NCI-H446 treated with DMSO at 0.1 percent for 48 hours (cell line): ENCODE data around the gene MAP3K12.
"Not testable (repeated sequence)": the region's sequence is repeated elsewhere in the genome, so short reads cannot be mapped to it uniquely, and the experiment has no call there.

Source experiments
- DNase-seq: peaks from one replicate; lab custom pipeline; 2025; lab: John Stamatoyannopoulos, UW

MAP3K12 gene

DNA sequence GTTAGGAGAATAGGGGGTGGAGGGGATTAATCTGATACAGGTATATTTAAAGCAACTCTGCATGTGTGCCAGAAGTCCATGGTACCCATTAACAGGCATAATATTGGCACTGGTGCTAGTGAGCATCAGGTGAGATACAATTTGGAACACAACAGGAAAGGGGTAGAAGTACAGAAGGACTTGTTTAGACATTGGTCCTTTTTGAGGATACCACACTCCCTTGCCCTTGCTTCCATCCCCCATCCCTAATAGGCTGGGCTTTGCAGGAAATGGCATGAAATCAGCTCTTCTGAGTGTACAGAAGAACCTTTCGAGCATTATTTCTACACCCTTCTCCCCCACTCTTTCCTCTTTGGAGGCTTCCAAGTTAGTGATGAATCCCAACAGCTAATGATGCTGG is 31.0 kb downstream of the MAP3K12 start:
- DNase-seq, result no peak

DNA sequence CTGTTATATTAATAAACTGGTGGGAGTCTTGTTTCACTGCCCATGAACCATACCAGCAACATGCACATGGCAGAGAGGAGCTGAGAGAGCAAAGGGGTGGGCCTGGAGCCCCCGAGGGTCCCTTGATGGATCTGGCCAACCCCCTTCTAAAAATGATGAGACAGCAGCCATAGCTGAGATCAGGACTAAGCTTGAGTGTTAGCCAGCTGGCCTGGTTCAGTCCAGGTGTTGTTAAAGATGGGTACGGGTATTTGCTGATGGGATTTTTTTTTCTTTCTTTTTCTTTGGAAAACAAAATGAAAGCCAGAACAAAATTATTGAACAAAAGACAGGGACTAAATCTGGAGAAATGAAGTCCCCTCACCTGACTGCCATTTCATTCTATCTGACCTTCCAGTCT is 31.4 kb downstream of the MAP3K12 start:
- DNase-seq, result no peak

DNA sequence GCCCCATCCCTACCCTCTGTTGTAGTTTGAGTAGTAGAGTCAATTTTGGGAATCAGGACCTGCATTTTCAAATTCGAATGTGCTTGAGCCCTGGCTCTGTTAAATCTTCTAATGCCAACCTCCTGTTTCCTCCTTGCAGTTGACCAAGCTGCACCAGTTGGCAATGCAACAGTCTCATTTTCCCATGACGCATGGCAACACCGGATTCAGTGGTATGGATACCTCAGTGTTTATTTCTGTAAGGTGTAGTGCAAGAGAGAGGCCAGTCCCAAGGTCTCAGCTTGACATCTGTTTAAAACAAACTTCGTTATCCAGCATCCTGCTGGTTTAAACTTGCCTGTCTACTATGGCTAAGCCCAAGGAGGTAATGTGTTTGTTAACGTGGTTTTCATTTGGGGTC is 32.2 kb downstream of the MAP3K12 start:
- no peak for DNase-seq

- DNase-seq, result no peak
These were observed 32.6 kb downstream of the MAP3K12 start for GRCh38 chr12:53466640-53467039.

- DNase-seq, result no peak
These were observed 33.6 kb downstream of the MAP3K12 start for GRCh38 chr12:53465679-53466078.

GRCh38 chr12:53464685-53465418 is 34.4 kb downstream of the MAP3K12 start:
- no peak for DNase-seq

- no peak for DNase-seq
These were observed 35.3 kb downstream of the MAP3K12 start for GRCh38 chr12:53463802-53464560.

GRCh38 chr12:53462935-53463334 is 36.3 kb downstream of the MAP3K12 start:
- DNase-seq, result no peak

DNA sequence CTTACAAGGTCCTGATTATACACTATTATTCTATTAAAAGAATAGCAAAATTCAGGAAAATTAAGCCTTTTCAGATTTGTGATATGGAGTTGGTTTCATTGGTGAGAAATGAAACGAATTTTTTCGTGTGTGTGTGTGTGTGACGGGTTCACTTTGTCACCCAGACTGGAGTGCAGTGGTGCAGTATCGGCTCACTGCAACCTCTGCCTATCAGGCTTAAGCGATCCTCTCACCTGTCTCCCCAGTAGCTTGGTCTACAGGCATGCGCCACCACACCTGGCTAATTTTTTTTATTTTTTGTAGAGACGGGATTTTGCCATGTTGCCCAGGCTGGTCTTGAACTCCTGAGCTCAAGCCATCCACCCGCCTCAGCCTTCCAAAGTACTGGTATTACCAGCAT is 37.7 kb downstream of the MAP3K12 start:
- no peak for DNase-seq

- no peak for DNase-seq
These were observed 38.2 kb downstream of the MAP3K12 start for GRCh38 chr12:53461059-53461458.

DNA sequence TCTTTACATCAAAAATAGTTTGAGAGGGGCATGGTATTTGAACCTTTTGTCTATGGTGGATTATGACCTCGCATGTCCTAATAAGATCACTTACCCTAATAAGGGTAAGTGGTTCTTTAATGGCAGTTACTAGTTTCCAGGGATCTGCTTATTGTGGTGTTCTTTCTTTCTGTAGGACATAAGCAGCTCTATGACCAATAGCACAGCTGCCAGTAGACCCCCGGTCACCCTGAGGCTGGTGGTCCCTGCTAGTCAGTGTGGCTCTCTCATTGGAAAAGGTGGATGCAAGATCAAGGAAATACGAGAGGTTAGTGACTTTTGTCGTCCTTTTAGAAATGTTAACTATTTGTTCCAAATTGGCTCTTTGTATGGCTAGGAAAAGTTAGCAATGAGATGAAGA is 40.2 kb downstream of the MAP3K12 start:
- DNase-seq, result no peak

DNA sequence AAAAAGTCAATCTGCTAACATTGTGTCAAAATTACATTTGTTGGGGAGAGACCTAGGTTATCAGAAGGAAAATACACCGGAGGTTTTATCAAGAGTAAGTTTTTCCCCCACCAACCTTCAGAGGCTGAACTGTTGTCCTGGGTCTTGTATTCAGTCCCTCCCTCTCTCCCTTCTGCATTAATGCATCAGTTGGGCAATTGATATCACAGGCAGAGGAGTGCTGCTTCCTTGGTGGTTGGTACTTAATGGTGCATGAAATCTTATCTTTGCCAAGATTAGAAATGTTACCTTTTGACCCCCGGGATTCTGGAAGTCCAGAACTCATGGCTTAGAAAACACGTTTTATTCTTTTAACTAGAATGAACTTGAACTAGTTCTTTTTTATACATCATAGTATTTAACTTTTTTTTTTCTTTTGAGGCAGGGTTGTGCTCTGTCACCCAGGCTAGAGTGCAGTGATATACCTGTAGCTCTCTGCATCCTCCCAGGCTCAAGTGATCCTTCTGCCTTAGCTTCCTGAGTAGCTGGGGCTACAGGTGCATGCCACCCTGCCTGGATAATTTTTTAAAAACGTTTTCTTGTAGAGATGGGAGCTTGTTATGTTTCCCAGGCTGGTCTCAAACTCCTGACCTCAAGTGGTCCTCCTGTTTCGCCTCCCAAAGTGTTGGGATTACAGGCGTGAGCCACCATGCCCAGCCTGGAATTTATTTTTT is 42.4 kb downstream of the MAP3K12 start:
- no peak for DNase-seq

DNA sequence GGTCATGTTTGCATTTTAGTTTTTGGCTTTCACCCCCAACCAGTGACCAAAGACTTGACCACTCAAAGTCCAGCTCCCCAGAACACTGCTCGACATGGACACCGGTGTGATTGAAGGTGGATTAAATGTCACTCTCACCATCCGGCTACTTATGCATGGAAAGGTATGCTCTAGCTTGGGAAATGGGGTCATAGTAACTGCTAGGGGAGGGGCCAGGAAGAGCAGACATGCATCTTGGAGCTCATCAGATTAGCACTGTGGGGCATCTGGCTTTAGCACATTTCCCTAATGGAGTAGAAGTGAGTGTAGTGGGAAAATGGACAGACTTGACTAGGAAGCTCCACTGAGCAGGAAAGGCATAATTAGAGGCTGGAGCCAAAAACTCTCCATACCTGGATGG is 44.6 kb downstream of the MAP3K12 start:
- DNase-seq, result no peak

DNA sequence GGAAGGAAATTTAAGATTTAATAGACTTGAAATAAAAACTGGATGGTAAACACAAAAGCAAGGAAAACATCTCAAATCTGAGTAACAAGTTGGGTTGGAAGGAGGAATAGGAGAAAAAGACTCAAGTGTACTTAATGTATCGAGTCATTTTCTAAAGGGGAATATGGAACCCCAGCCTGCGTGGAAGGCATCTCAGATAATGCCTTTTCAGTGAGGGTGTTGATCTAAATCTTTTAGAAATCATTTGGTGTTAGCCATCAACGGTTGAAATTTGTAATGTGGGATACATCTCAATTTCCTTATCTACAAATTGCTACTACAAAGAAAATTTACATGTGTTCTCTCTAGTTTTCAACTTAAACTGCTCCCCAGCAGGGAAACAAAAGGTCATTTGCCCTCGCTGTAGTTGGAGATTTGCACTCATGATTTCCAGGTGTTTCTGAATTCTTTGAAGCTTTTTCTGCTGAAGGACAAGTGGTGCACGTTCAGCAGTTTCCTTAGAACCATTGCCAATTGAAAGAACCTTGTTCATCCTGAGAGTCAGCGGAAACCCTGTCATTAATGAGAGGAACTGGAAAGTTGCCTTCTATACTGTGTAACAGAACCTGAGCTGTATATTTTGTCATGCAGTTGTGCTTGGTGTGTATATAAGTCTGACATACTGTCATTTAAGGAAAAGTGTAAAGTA is 45.2 kb downstream of the MAP3K12 start:
- no peak for DNase-seq

DNA sequence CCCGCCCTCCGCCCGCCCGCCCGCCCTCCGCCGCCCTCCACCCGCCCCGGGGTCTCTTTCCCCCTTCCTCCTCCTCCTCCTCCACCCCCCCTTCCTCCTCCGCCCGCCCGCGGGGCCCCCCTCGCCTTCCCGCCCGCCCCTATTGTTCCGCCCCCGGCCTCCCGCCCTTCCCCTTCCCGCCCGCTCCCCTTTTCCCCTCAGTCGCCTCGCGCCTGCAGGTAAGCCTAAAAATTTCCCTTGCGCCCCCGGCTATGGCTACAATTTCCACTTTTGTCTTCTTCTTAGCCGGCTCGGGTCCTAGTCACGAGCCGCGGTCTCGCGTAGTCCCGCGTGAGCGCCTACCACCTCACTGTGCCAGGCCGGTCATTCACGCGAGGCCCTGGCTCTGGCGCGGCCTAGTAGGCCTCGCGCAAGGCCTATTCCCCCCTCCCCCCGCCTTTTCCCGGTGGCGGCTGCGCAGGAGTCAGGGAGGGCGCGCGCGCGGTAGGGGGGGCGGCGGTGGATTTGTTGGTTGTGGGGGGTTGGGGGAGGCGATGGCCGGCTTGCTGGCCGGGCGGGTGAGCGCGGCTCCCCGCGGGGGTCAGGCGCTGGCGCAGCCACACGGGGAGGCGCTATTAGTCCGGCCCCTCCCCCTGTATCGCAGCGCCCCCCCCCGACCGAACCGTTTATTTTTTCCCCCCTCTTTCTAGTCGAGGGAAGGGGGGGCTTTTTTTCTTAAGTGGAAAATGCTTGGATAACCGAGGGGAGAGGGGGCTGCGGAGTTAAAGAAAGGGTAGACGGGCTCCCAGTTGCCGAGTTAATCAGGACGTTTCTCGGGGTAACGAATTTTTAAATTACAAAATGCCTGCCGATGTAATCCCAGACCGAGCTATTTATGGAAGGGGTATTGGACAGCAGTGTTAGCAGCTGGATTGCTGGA is 46.8 kb downstream of the MAP3K12 start:
- DNase-seq, result peak; percentile 30

DNA sequence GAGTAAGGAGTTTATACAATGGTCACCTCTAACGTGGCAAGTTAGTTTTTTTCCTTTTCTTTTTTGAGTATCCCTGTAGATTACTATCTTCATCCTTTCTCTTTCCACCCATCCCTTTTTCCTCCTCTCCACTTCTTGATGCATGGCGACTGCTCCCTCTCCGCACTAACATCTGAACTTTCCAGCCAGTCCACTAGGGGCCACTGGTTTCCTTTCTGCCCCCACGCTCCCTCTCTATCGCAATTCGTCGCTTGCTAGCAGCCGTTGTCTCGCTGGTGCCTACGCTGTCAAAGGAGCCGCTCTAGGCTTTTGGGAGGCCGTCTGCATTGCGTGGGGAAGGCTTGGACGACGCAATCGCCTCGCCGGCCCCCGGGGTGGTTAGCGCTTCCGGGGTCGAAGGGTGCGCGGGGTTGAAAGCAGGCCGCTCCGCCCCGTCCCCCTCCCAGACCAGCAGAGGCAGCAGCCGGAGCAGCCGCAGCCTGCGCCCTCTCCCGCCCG is 47.5 kb downstream of the MAP3K12 start, which contains the start of gene PCBP2:
TSS of gene PCBP2 (plus strand) at position 442 of the 498 bp plus-strand sequence. CDS start 2,699 bp downstream, outside the sequence.
- DNase-seq, result peak; percentile 99

GRCh38 chr12:53450936-53451335 is 48.3 kb downstream of the MAP3K12 start:
- no peak for DNase-seq

DNA sequence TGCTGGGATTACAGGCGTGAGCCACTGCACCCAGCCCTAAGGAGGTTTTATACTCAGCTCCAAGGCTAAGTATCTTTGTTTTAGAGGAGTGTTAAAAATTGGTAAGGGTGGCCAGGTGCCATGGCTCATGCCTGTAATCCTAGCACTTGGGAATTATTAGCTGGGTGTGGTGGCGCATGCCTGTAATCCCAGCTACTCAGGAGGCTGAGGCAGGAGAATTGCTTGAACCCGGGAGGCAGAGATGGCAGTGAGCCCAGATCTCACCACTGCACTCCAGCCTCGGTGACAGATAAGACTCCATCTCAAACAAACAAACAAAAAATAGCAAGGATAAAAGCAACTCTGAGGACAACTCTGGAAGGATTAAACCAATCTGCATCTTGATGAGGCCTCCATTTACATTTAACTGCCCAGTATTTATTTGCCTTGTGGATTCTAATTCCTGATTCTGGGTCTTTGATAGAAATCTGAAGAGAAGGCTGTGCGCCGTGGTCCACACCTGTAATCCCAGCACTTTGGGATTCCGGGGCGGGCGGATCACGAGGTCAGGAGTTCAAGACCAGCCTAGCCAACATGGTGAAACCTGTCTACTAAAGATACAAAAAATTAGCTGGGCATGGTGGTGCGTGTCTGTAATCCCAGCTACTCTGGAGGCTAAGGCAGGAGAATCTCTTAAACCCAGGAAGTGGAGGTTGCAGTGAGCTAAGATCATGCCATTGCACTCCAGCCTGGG is 54.5 kb downstream of the MAP3K12 start:
- DNase-seq, result not testable (repeated sequence)

- no peak for DNase-seq
These were observed 55.3 kb downstream of the MAP3K12 start for GRCh38 chr12:53443955-53444354.
